Transverse colon (tissue), 4 donors: ENCODE data around the gene NAP1L4. TPM values are rescaled to one million over a fixed set of nuclear protein-coding genes. Genes with fewer than 3 reads are reported as not detected.

Source experiments
- DNase-seq: peaks from one replicate; pipeline ENCODE4 v3.0.0-alpha.2; 2019
- H3K27ac ChIP-seq, 4 donors: fragments of 200-600 bp; sonication (generic); 2 replicates each; pipeline ENCODE4 v1.5.1; 2016 to 2018; ENCODE audit warnings: inconsistent platforms in 4 of 4
- H3K27me3 ChIP-seq: fragments of 200-600 bp; sonication (generic); 2 replicates; pipeline ENCODE4 v1.5.1; 2017; ENCODE audit warnings: inconsistent platforms
- H3K36me3 ChIP-seq, 4 donors: fragments of 200-600 bp; sonication (generic); 2 replicates each; pipeline ENCODE4 v1.5.1; 2017 to 2019; ENCODE audit warnings: inconsistent platforms in 4 of 4
- H3K4me1 ChIP-seq, 4 donors: fragments of 200-600 bp; sonication (generic); 2 replicates each; pipeline ENCODE4 v1.5.1; 2017 to 2020; ENCODE audit warnings: inconsistent platforms in 4 of 4
- H3K4me3 ChIP-seq, 4 donors: fragments of 200-600 bp; sonication (generic); 1 replicate in 1 of 4; 2 replicates in 3 of 4; pipeline versions ENCODE4 v1.5.1 to v1.6.1; 2017 to 2019; ENCODE audit warnings: inconsistent platforms in 4 of 4
- H3K9me3 ChIP-seq, 2 donors: fragments of 200-600 bp; sonication (generic); 2 replicates each; pipeline ENCODE4 v1.5.1; 2017 to 2019; ENCODE audit warnings: inconsistent platforms in 2 of 2
- CTCF ChIP-seq, 5 experiments: fragments of 200-600 bp in 3 of 5; fragments of 450-650 bp in 2 of 5; sonication (generic) in 3 of 5; IDR thresholded peaks; 1 replicate in 2 of 5; 2 replicates in 3 of 5; pipeline ENCODE4 v1.5.1; 2016 to 2017; ENCODE audit warnings: antibody characterized with exemption in 5 of 5, inconsistent platforms in 3 of 5, mild to moderate bottlenecking in 2 of 5, moderate library complexity in 1 of 5
- EP300 ChIP-seq: sonication (generic); formaldehyde crosslinking; IDR thresholded peaks from one replicate; pipeline ENCODE4 v1.6.1; 2017; ENCODE audit warnings: antibody characterized with exemption, low read depth
- POLR2A ChIP-seq: fragments of 450-650 bp; IDR thresholded peaks from one replicate; pipeline ENCODE4 v1.6.1; 2016; ENCODE audit warnings: antibody characterized with exemption, mild to moderate bottlenecking, moderate library complexity
- POLR2AphosphoS5 ChIP-seq, 3 donors: sonication (generic); formaldehyde crosslinking; IDR thresholded peaks; one replicate each; pipeline ENCODE4 v1.6.1; 2016; ENCODE audit warnings: antibody characterized with exemption in 3 of 3
- WGBS, 2 donors: methylation state at CpG; one replicate each; pipeline ENCODE4 v1.1.5; 2018; ENCODE audit warnings: low coverage in 1 of 2; 5-methylcytosine and 5-hydroxymethylcytosine counted together
- in situ Hi-C, 4 donors: fragments of 200-750 bp; cut with MboI; loops; one replicate each; pipeline versions ENCODE4 v1.15.0 to v1.15.1; 2017; ENCODE audit warnings: low sequenced_read_pairs in 3 of 4, low pct_ligation_motif_present in 1 of 4, low pct_unique_long_range_greater_than_20kb in 1 of 4
- intact Hi-C: fragments of 100-400 bp; cut with DNase I; formaldehyde crosslinking; loops from one replicate; pipeline ENCODE4 v1.15.1; 2023; ENCODE audit warnings: low total_unique reads
- total RNA-seq, 4 donors: library from RNA; depleted of rRNA; stranded (reverse); fragments of >200 nt; gene quantifications; one replicate each; pipeline ENCODE4 v1.1.0, GENCODE V29; 2016

NAP1L4 gene
- total RNA-seq, 4 donors from 2014 or later = 63.6 to 140 (median 111) TPM

- WGBS, 2 donors = 7 to 14% methylated on average over 3 of the region's 3 CpGs
- in situ Hi-C loops (no loop called here), intact Hi-C loops (no loop called here)
- Histone ChIP-seq H3K27ac (peak overlapping the region; percentile 97 to 98 (median 98)), H3K4me3 (peak overlapping the region in 2 of 4 donors; percentile 88 to 91), H3K9me3 (no peaks in the 10 kb centered on the region), H3K36me3 (no peaks in the 10 kb centered on the region), H3K4me1 (peaks cover 27 to 59% (median 34%) of the 10 kb centered on the region in 4 donors), H3K27me3 (no peaks in the 10 kb centered on the region)
- no peak for TF ChIP-seq POLR2A
- no peak for TF ChIP-seq POLR2AphosphoS5 (IDR thresholded peaks at IDR 0.05)
- TF ChIP-seq CTCF (IDR thresholded peaks at IDR 0.05) = no peak
- no peak for TF ChIP-seq EP300
- DNase-seq = no peak
Observed at GRCh38 chr11:2989551-2989950, 2.6 kb downstream of the NAP1L4 start.

- Histone ChIP-seq H3K27ac (peak overlapping the region; percentile 97 to 98 (median 98)), H3K4me3 (peak overlapping the region in 2 of 4 donors; percentile 88 to 91), H3K9me3 (no peaks in the 10 kb centered on the region), H3K36me3 (no peaks in the 10 kb centered on the region), H3K27me3 (no peaks in the 10 kb centered on the region), H3K4me1 (peaks cover 27 to 59% (median 34%) of the 10 kb centered on the region in 4 donors)
- in situ Hi-C loops = no loop called here
- TF ChIP-seq POLR2AphosphoS5 (IDR thresholded peaks at IDR 0.05) (no peak), CTCF (IDR thresholded peaks at IDR 0.05) (no peak), POLR2A (no peak), EP300 (no peak)
- intact Hi-C loops = no loop called here
- WGBS, 2 donors = 19 to 23% methylated on average over 4 of the region's 4 CpGs
- no peak for DNase-seq
Observed at GRCh38 chr11:2989006-2989405, 3.1 kb downstream of the NAP1L4 start.

GRCh38 chr11:2987881-2988861, 4.0 kb downstream of the NAP1L4 start:
- no peaks in the 10 kb centered on the region for H3K27me3 ChIP-seq
- no peaks in the 10 kb centered on the region for H3K36me3 ChIP-seq
- TF ChIP-seq CTCF (IDR thresholded peaks at IDR 0.05) = no peak
- peak; percentile 11 for TF ChIP-seq POLR2A
- H3K27ac ChIP-seq = peak overlapping the region; percentile 97 to 98 (median 98)
- no peak for DNase-seq
- H3K4me1 ChIP-seq = peaks cover 28 to 59% (median 37%) of the 10 kb centered on the region in 4 donors
- peak overlapping the region in 1 of 4 donors; percentile 88 for H3K4me3 ChIP-seq
- 24 to 32% methylated on average over 7 to 11 of the region's 11 CpGs for WGBS, 2 donors
- no peaks in the 10 kb centered on the region for H3K9me3 ChIP-seq
- in situ Hi-C loops = no loop called here
- intact Hi-C loops = no loop called here

GRCh38 chr11:2983908-2984307, 8.2 kb downstream of the NAP1L4 start:
- H3K27ac ChIP-seq = no peak overlapping the region
- H3K4me1 ChIP-seq = peaks cover 19 to 42% (median 25%) of the 10 kb centered on the region in 4 donors
- no peaks in the 10 kb centered on the region for H3K9me3 ChIP-seq
- no peaks in the 10 kb centered on the region for H3K36me3 ChIP-seq
- intact Hi-C loops = no loop called here
- 88 to 92% methylated on average over 2 to 4 of the region's 4 CpGs for WGBS, 2 donors
- DNase-seq = no peak
- in situ Hi-C loops = no loop called here
- TF ChIP-seq POLR2A = no peak
- TF ChIP-seq EP300 = no peak
- TF ChIP-seq CTCF (IDR thresholded peaks at IDR 0.05) = no peak
- no peak for TF ChIP-seq POLR2AphosphoS5 (IDR thresholded peaks at IDR 0.05)
- H3K4me3 ChIP-seq = no peak overlapping the region
- H3K27me3 ChIP-seq = no peaks in the 10 kb centered on the region
